NB4 (cell line): Measurements from ENCODE around the gene MYRFL.

Experiments
- MYC ChIP-seq: IDR thresholded peaks from 2 replicates; pipeline ENCODE4 v1.6.1; 2011; ENCODE audit warnings: low read depth, low read length
- POLR2A ChIP-seq: IDR thresholded peaks from 2 replicates; pipeline ENCODE4 v1.6.1; 2011; ENCODE audit warnings: mild to moderate bottlenecking; ENCODE audit not compliant: insufficient read length; ENCODE audit errors: extremely low read depth

DNA sequence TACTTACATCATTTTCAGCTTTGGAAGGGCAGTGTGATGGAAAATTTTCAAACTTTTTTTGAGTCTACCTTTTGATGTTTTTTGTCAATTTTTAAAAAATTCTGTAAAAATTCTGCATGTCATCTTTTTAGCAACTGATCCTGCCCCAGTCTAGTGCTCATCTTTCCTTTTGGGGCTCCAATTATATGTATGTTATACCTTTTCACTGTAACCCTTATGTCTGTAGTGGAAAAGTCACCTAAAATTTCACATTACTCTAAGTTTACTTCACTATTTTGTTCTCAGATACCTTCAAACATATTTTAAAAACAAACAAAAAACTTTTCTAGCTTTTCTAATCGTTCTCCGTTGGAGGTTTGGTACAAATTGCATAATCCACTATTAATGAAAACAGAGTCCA, 32.5 kb upstream of the MYRFL start:
- TF ChIP-seq POLR2A (no peak), MYC (no peak)
